ENCODE results near the gene PILRB. TPM values are rescaled to one million over a fixed set of nuclear protein-coding genes. Genes with fewer than 3 reads are reported as not detected.
A peak's percentile ranks its signal among the peaks of the same experiment; 100 is the strongest.

PILRB gene
- total and polyA plus RNA-seq, 8 donors: 14.7 to 218 (median 23.2) TPM

GRCh38 chr7:100406767-100407166, 48.9 kb downstream of the PILRB start:
- no peak for FAIRE-seq
- Histone ChIP-seq H3K27me3 (no peaks in the 10 kb centered on the region), H3K9me3 (no peaks in the 10 kb centered on the region), H3K4me1 (no peaks in the 10 kb centered on the region), H3K36me3 (no peaks in the 10 kb centered on the region), H3K27ac (no peak overlapping the region), H3K4me3 (no peak overlapping the region)
- DNase-seq: no peak
- WGBS, 2 donors: 41% methylated on average over 6 of the region's 6 CpGs
- TF ChIP-seq, protein P1, sequence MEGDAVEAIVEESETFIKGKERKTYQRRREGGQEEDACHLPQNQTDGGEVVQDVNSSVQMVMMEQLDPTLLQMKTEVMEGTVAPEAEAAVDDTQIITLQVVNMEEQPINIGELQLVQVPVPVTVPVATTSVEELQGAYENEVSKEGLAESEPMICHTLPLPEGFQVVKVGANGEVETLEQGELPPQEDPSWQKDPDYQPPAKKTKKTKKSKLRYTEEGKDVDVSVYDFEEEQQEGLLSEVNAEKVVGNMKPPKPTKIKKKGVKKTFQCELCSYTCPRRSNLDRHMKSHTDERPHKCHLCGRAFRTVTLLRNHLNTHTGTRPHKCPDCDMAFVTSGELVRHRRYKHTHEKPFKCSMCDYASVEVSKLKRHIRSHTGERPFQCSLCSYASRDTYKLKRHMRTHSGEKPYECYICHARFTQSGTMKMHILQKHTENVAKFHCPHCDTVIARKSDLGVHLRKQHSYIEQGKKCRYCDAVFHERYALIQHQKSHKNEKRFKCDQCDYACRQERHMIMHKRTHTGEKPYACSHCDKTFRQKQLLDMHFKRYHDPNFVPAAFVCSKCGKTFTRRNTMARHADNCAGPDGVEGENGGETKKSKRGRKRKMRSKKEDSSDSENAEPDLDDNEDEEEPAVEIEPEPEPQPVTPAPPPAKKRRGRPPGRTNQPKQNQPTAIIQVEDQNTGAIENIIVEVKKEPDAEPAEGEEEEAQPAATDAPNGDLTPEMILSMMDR (IDR thresholded peaks at IDR 0.05): no peak
- intact Hi-C loops (cut with DNase I): no loop called here
- ATAC-seq: peak in 1 of 4 donors; percentile 54

DNA sequence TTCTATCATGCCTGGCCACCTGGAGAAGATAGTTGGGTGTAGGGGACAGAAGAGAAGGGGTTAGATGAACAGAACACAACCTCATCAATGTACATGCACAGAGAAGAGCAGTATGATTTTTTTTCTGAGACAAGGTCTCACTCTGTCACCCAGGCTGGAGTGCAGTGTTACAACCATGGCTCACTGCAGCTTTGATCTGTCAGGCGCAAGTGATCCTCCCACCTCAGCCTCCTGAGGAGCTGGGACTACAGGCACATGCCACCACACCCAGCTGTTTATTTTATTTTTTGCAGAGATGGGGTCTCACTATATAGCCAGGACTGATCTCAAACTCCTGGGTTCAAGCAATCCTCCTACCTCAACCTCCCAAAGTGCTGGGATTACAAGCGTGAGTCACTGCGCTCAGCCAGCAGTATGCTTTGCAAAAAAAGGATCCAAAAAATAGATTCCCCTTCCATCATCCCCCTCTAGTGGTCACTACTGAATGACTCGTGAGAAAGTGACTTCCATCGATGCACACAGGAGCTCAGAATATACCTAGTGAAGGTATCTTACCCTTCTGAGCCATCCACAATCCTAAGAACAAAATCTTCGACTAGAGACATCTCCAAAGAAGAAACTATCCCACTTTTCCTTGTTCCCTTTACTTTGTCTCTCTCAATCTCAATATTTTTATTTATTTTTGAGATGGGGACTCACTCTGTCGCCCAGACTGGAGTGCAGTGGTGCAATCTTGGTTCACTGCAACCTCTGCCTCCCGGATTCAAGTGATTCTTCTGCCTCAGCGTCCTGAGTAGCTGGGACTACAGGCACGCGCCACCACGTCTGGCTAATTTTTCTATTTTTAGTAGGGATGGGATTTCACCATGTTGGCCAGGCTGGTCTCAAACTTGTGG, 49.6 kb downstream of the PILRB start:
- no peak overlapping the region for H3K4me3 ChIP-seq
- no peaks in the 10 kb centered on the region for H3K9me3 ChIP-seq
- H3K27ac ChIP-seq: no peak overlapping the region
- H3K36me3 ChIP-seq: no peaks in the 10 kb centered on the region
- intact Hi-C loops (cut with DNase I): no loop called here
- H3K27me3 ChIP-seq: no peaks in the 10 kb centered on the region
- DNase-seq (peak in 1 of 6 donors; percentile 26), FAIRE-seq (no peak), ATAC-seq (peak; percentile 69 to 92 (median 88))
- 39 to 49% methylated on average over 12 of the region's 12 CpGs for WGBS, 2 donors
- no peaks in the 10 kb centered on the region for H3K4me1 ChIP-seq
- TF ChIP-seq, protein P1 (IDR thresholded peaks at IDR 0.05): peak in 3 of 4 donors; percentile 33 to 51 (median 38)

DNA sequence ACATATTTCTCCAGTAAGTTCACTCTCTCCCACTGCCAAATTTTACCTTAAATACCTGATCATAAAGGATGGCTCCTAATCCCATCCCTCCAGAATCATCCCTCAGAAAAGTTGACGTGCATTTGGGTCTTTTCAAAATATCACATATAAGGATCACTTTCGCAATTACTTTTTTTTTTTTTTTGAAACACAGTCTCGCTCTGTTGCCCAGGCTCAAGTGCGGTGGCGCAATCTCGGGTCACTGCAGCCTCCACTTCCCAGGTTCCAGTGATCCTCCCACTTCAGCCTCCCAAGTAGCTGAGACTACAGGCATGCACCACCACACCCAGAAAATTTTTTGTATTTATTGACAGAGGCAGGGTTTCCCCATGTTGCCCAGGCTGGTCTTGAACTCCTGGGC, 53.2 kb downstream of the PILRB start:
- Histone ChIP-seq H3K9me3 (no peaks in the 10 kb centered on the region), H3K4me3 (no peak overlapping the region), H3K27ac (no peak overlapping the region), H3K4me1 (no peaks in the 10 kb centered on the region), H3K36me3 (no peaks in the 10 kb centered on the region), H3K27me3 (no peaks in the 10 kb centered on the region)
- DNase-seq: no peak
- intact Hi-C loops (cut with DNase I): no loop called here
- ATAC-seq: no peak
- no peak for FAIRE-seq
- 82 to 88% methylated on average over 6 of the region's 6 CpGs for WGBS, 2 donors
- TF ChIP-seq, protein P1 (IDR thresholded peaks at IDR 0.05): no peak

- no peaks in the 10 kb centered on the region for H3K4me1 ChIP-seq
- H3K27ac ChIP-seq: no peak overlapping the region
- ATAC-seq: no peak
- TF ChIP-seq, protein P1 (IDR thresholded peaks at IDR 0.05): no peak
- no peaks in the 10 kb centered on the region for H3K36me3 ChIP-seq
- DNase-seq: no peak
- no peaks in the 10 kb centered on the region for H3K9me3 ChIP-seq
- no peak overlapping the region for H3K4me3 ChIP-seq
- FAIRE-seq: no peak
- intact Hi-C loops (cut with DNase I): no loop called here
- no peaks in the 10 kb centered on the region for H3K27me3 ChIP-seq
These were observed 55.4 kb downstream of the PILRB start for GRCh38 chr7:100413346-100413745.

DNA sequence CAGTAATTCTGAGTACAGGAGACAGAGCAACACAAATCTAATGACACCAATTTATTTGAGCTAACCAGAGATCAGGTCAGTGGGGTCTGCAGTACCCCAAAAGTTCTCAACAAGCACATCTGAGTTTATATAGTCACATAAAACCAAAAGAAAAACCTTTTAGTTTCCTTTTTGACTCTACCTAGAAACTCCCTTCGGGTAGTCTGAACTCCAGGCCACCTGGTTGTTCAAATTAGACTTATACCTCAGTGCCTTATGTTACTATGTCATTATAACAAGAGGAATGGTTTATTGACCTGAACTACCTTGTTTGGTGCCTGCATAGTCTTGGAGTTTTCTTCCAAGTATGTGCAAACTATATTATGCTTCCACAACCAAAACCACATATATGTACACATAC, 56.0 kb downstream of the PILRB start:
- intact Hi-C loops (cut with DNase I): no loop called here
- no peak overlapping the region for H3K4me3 ChIP-seq
- FAIRE-seq: no peak
- H3K36me3 ChIP-seq: no peaks in the 10 kb centered on the region
- 88% methylated on average over 1 of the region's 1 CpG for WGBS, 2 donors
- H3K9me3 ChIP-seq: no peaks in the 10 kb centered on the region
- H3K27me3 ChIP-seq: no peaks in the 10 kb centered on the region
- no peak overlapping the region for H3K27ac ChIP-seq
- ATAC-seq: no peak
- TF ChIP-seq, protein P1 (IDR thresholded peaks at IDR 0.05): no peak
- DNase-seq: no peak
- no peaks in the 10 kb centered on the region for H3K4me1 ChIP-seq
